ENCODE measurements around the gene GSTM1. TPM values are rescaled to one million over a fixed set of nuclear protein-coding genes. Genes with fewer than 3 reads are reported as not detected.

Gene GSTM1
- total and polyA plus RNA-seq, 2 of the 8 experiments (the other 6 are each of a cell fraction or from before 2014, with no cell fraction given): 16.7 to 42.5 TPM

- Histone ChIP-seq H2BK20ac (ENCODE audit: low read length) (no peak overlapping the region), H3K79me2 (ENCODE audit: control insufficient read depth in 1 of 2, insufficient read depth in 2 of 2, low read length in 2 of 2) (no peaks in the 10 kb centered on the region), H3K27me3 (replicated peaks in 1 of 4; ENCODE audit: control insufficient read depth in 3 of 4, extremely low read depth in 1 of 4, insufficient read depth in 3 of 4, low read length in 3 of 4) (peaks cover 0 to 2% (median 0%) of the 10 kb centered on the region in 4 experiments; a peak in 1 of 7 replicates), H3K9me3 (ENCODE audit: insufficient read depth in 2 of 2, low read depth in 1 of 2, low read length in 1 of 2) (no peaks in the 10 kb centered on the region), H2AFZ (ENCODE audit: low read length) (no peak overlapping the region), H3K36me3 (ENCODE audit: control insufficient read depth in 2 of 4, insufficient read depth in 4 of 4, low read length in 3 of 4) (no peaks in the 10 kb centered on the region), H2BK15ac (ENCODE audit: low read length) (no peak overlapping the region), H2BK120ac (replicated peaks; ENCODE audit: low read depth, low read length) (no peak overlapping the region), H3K23ac (ENCODE audit: insufficient read length) (no peak overlapping the region), H3K18ac (ENCODE audit: extremely low read depth, low read length) (no peak overlapping the region), H2BK5ac (ENCODE audit: low read depth, low read length) (no peak overlapping the region), H4K8ac (ENCODE audit: extremely low read depth, insufficient read depth, low read length) (no peak overlapping the region), H4K20me1 (replicated peaks in 1 of 2; ENCODE audit: control insufficient read depth in 1 of 2, insufficient read depth in 2 of 2, low read length in 2 of 2) (no peaks in the 10 kb centered on the region), H3K4ac (replicated peaks; ENCODE audit: insufficient read length, low read depth, low read length) (no peak overlapping the region), H3K9ac (replicated peaks in 1 of 4; ENCODE audit: extremely low read depth in 1 of 4, low read depth in 3 of 4, low read length in 3 of 4) (no peak overlapping the region), H3K79me1 (ENCODE audit: low read depth, low read length) (no peaks in the 10 kb centered on the region), H3K27ac (ENCODE audit: low read depth, low read length) (no peak overlapping the region), H4K91ac (replicated peaks; ENCODE audit: insufficient read length, low read length) (no peak overlapping the region), H3K14ac (ENCODE audit: insufficient read length) (no peak overlapping the region), H3K4me3 (ENCODE audit: extremely low read depth in 1 of 4, insufficient read depth in 2 of 4, low read depth in 3 of 4, low read length in 4 of 4) (no peak overlapping the region), H2AK5ac (ENCODE audit: low read depth, low read length) (no peak overlapping the region), H3K4me2 (ENCODE audit: insufficient read depth in 1 of 2, low read depth in 2 of 2, low read length in 2 of 2) (no peak overlapping the region), H4K5ac (ENCODE audit: insufficient read length, low read depth, low read length) (no peak overlapping the region), H3K23me2 (ENCODE audit: low read depth, low read length) (no peaks in the 10 kb centered on the region), H3K4me1 (replicated peaks in 1 of 4; ENCODE audit: control insufficient read depth in 3 of 4, insufficient read depth in 4 of 4, low read length in 3 of 4) (no peaks in the 10 kb centered on the region), H3K56ac (replicated peaks; ENCODE audit: insufficient read length, low read depth, low read length) (no peak overlapping the region), H2BK12ac (ENCODE audit: low read depth, low read length) (no peak overlapping the region)
- ChIA-PET CTCF (ENCODE audit: partially characterized antibody) (interaction anchor here (2.6 kb wide), 1 partner anchor 92 kb away, joined by 7 read pairs; no protein-coding TSS in a partner anchor), POLR2A (ENCODE audit: partially characterized antibody) (no interaction called here)
- WGBS, 2 experiments (ENCODE audit: extremely low coverage in 1 of 2, insufficient coverage in 1 of 2, insufficient read length in 1 of 2, insufficient replicate concordance in 2 of 2, low coverage in 1 of 2, low lambda C conversion rate in 2 of 2, missing lambda C conversion rate in 1 of 2): 83% methylated on average over 3 of the region's 3 CpGs; no CpG with 5 or more reads in 1 of the 2 experiments
- FAIRE-seq: no peak
- DNase-seq (ENCODE audit: low read depth in 1 of 2, low spot score in 2 of 2): no peak
- TF ChIP-seq SP4 (IDR thresholded peaks at IDR 0.05; ENCODE audit: low read length): no peak
Measured at GRCh38 chr1:109732390-109732881, 44.8 kb downstream of the GSTM1 start.
